Amniotic epithelial cell (primary cell): Measurements from ENCODE around the gene GALNTL6.
"Not testable (repeated sequence)": the region's sequence is repeated elsewhere in the genome, so short reads cannot be mapped to it uniquely, and the experiment has no call there.

Experiments
- DNase-seq: peaks from one replicate; pipeline ENCODE4 v3.0.0-alpha.2; 2010; ENCODE audit warnings: low read depth

GALNTL6 gene

DNA sequence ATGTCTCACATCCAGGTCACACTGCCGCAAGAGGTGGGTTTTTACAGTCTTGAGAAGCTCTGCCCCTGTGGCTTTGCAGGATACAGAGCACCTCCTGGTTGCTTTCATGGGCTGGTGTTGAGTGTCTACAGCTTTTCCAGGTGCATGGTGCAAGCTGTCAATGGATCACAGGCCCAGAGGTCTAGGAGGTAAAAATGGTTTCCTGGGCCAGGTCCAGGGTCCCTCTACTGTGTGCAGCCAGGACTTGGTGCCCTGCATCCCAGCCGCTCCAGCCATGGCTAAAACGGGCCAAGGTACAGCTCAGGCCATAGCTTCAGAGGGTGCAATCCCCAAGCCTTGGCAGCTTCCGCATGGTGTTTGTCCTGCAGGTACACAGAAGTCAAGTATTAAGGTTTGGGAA is 921.4 kb downstream of the GALNTL6 start:
- DNase-seq: no peak

DNA sequence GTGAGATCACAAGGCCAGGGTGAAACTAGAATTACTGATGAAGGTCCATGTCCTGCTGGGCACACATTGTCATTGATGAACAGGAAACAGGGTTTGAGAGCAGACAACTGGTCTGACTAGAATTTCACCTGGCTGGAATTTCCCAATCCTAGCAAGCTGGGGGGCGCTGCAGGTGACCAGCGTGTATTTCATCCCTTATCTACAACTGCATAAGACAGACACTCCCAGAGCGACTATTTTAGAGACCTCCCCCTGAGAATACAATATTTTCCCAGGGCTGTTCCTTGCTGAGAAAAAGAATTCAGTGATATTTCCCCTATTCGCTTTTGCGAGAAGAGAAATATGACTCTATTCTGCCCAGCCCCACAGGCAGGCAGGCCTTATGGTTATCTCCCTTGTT is 922.8 kb downstream of the GALNTL6 start:
- no peak for DNase-seq

DNA sequence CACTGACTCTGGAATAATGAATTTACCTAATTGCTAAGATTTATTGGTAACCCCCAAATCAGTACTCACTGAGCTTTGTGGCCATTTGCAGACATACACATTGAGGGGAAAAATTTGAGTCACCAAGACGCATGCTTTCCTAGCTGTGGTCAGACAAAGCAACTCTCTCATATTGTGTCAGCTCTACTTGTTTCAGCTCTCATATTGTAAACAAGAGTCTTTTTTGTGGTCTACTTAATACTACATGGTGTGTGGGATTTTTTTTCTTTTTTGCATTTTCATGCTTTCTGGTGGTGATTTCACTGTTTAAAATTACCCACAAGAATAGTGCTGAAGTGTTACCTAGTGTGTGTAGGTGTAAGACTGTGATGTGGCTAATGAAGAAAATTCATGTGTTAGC is 927.2 kb downstream of the GALNTL6 start:
- peak; percentile 3 for DNase-seq

GRCh38 chr4:172750910-172751309 is 937.7 kb downstream of the GALNTL6 start:
- DNase-seq: no peak

- DNase-seq: no peak
Observed at GRCh38 chr4:172751550-172751949, 938.3 kb downstream of the GALNTL6 start.

GRCh38 chr4:172758586-172759340 is 945.6 kb downstream of the GALNTL6 start:
- DNase-seq: peak; percentile 93

DNA sequence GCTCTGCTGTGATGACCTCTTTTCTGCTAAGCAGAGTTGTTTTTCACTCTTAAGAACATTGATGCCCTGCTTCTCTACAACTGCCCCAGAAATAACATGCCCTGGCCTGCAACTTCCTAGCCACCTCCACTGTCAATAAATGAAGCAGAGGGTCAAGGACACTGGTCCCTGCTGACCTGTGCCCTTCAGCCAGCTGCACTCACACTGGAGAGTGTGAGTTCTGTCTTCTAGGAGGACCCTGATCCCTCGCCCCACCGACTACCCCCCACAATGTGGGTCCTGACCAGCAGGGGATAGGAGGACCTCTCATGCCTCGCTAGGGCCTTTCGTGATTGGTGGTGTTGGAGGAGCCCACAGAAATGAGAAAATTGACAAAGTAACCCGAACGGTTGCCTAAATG is 947.3 kb downstream of the GALNTL6 start:
- no peak for DNase-seq

GRCh38 chr4:172762895-172763294 is 949.7 kb downstream of the GALNTL6 start:
- DNase-seq: no peak

DNA sequence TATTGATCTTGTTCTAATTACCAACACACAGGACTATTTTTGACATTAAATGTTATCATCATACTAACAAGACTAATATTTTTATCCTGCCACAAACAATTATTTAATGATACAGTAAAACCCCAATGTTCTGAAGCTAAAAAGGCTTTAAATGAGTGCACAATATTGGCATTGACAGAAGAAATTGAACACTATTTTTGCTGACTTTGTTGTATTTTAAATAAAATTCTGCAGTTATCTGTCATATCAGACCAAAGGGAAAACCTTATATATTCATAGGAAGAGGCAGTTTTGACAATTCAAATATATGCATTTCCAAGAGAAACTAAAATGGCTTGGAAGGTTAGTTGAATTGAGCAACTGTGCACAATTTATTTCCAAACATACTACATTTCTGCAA is 957.6 kb downstream of the GALNTL6 start:
- no peak for DNase-seq

GRCh38 chr4:172772781-172773180 is 959.6 kb downstream of the GALNTL6 start:
- DNase-seq: no peak

GRCh38 chr4:172776203-172776861 is 963.1 kb downstream of the GALNTL6 start:
- no peak for DNase-seq

- DNase-seq: no peak
Observed at GRCh38 chr4:172777729-172778431, 964.7 kb downstream of the GALNTL6 start.

DNA sequence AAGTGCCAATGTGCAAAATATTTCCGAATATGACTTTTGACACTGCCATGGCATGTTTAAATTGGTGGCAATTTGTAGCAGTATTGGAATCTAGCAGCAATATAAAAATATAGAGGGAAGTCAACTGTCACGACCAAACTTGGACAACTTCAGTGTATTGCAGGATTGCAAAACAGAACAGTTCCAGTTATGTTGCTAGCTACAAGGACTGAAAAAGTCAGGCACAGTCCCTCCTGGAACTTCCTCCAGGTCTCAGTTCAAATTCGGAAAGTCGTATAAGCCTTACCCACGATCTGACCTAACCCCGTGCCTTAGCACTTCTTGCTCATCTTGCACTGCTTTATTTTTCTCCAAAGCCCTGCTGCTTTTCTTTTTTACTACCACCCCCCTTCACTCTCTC is 965.4 kb downstream of the GALNTL6 start:
- DNase-seq: no peak

GRCh38 chr4:172780566-172781081 is 967.4 kb downstream of the GALNTL6 start:
- DNase-seq: no peak

GRCh38 chr4:172785613-172786012 is 972.4 kb downstream of the GALNTL6 start:
- no peak for DNase-seq

DNA sequence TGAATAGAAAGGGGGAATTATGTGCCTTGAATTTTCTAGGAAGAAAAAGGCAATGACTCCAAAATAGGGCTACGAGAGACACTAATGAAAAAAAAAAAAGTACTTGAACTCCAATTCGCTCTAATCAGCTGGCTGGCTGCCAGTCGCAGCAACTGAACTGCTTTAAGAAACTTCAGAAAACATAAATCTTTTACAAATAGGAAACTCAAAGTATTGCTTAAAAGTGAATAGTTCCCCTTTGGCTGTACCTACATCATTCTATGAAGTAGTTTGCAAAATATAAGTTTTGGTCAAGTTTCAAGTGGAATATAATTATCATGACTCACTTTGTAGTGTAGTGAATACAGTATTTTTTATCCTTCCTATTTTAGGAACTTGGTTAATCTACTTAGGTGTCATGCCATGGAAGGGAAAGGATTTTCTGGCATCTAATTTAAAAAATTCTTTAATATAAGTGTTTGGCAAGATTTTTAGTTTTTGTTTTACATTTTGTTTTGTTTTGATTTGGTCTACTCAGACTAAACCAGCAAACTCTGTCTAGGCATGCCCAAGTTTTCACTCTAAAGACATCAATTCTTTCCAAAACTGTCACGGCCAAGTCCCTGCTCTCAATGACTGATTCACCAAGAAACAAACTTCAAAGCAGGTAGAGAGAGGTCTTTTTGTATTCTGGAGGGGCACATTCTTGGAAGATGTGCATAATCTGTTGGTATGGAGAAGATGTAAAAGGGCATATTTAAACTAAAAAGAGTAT is 973.0 kb downstream of the GALNTL6 start:
- peak; percentile 7 for DNase-seq

DNA sequence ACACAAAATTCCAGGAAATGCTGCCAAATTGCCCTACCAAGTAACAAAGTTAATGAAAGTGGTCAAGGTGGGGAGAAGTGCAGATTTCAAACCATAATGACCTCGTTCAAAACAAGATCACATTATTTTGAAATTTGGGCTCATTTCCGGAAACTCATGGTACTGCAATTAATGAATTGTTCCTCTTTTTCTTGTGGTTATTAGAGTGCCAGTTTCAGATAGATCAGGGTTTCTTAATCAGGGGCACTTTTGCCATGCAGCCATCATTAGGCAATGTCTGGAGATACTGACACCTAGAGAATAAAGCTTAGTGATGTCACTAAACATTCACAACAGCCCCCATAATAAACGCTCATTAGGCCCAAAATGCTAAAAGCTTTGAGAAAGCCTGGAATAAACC is 973.9 kb downstream of the GALNTL6 start:
- DNase-seq: no peak

DNA sequence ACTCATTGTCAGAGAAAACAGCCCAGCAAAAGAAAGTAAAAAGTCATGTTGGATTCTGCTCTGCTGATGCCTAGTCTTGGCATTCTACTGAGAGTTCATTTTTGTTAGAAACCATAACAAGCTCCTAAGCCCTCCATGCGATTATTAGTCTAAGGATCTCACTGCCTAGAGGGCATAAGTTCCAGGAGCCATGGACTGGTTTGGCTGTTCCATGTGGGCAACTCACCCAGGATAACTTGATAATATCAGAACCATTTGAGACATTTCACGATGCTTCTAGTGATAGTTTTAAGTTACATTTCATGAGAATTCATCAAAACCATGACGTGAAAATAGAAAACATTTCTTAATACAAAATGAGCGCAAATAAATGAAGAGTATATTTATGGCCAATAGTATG is 978.6 kb downstream of the GALNTL6 start:
- DNase-seq: no peak

- DNase-seq: no peak
Observed at GRCh38 chr4:172793565-172794306, 980.5 kb downstream of the GALNTL6 start.

DNA sequence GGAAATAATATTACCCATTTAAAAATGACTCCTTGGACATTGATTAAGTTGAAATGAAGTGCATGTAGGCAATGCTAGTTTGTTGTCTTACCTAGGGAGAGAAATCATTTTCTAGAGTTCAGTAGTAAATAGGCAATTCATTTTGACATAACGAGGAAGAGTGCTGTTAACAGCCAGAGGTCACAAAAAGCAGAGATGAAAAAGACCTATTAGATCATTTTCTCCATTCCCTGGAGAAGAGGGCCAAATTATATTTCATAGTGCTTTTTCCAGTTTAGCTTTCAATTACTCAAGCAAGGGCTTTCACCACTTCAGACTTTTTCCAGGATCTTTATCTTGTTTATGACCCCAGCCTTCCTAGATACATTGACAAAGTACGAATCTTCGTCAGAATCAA is 981.1 kb downstream of the GALNTL6 start:
- DNase-seq: no peak

DNA sequence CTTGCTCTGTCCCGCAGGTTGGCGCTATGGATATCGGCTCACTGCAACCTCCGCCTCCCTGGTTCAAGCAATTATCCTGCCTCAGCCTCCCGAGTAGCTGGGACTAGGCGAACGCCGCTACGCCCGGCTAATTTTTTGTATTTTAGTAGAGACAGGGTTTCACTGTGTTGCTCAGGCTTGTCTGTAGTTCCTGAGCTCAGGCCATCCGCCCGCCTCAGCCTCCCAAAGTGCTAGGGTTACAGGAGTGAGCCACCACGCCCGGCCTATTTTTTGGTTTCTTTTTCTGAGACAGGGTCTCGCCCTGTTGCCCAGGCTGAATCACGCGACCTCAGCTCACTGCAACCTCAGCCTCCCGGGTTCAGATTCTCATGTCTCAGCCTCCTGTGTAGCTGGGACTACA is 984.1 kb downstream of the GALNTL6 start:
- DNase-seq: not testable (repeated sequence)
